Fibroblast of the aortic adventitia (primary cell): ENCODE measurements around the gene SERPINH1. TPM values are rescaled to one million over a fixed set of nuclear protein-coding genes. Genes with fewer than 3 reads are reported as not detected.

ENCODE experiments used
- DNase-seq: peaks from one replicate; pipeline ENCODE4 v3.0.0-alpha.2; 2010; ENCODE audit warnings: low read depth
- H3K4me3 ChIP-seq: 2 replicates; pipeline ENCODE4 v1.5.1; 2011; ENCODE audit warnings: low read depth, mild to moderate bottlenecking, control low read depth, low read length, moderate library complexity
- total RNA-seq: library from RNA; depleted of rRNA; stranded (reverse); fragments of >200 nt; gene quantifications from 2 replicates; pipeline ENCODE4 v1.2.3, GENCODE V29; 2012; ENCODE audit warnings: low replicate concordance
- TF ChIP-seq, protein P1 (sequence below): IDR thresholded peaks from 2 replicates; pipeline ENCODE4 v1.5.1; 2011; ENCODE audit warnings: mild to moderate bottlenecking, low read length, control low read depth, inconsistent platforms; ENCODE audit not compliant: insufficient read depth

SERPINH1 gene
- total RNA-seq, 1 donor, result 497 TPM

DNA sequence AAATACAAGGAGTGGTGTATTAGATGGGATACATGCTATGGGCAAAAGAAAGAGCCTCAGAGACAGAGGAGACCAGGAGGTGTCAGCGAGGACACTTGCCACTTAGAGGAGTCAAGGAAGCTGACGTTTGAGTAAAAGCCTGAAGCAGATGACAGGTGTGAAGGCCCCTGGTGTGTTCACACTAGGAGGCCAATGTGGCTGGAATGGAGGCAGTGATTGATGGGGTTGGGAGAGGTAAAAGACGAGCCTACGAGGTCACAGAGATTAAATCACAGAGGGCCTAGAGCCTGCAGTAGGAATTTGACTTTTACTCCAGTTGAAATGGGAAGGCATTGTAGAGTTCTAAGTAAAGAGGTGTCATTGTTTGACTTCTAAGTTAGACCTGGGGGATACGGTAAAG lies 24.3 kb upstream of the SERPINH1 start:
- TF ChIP-seq, protein P1, sequence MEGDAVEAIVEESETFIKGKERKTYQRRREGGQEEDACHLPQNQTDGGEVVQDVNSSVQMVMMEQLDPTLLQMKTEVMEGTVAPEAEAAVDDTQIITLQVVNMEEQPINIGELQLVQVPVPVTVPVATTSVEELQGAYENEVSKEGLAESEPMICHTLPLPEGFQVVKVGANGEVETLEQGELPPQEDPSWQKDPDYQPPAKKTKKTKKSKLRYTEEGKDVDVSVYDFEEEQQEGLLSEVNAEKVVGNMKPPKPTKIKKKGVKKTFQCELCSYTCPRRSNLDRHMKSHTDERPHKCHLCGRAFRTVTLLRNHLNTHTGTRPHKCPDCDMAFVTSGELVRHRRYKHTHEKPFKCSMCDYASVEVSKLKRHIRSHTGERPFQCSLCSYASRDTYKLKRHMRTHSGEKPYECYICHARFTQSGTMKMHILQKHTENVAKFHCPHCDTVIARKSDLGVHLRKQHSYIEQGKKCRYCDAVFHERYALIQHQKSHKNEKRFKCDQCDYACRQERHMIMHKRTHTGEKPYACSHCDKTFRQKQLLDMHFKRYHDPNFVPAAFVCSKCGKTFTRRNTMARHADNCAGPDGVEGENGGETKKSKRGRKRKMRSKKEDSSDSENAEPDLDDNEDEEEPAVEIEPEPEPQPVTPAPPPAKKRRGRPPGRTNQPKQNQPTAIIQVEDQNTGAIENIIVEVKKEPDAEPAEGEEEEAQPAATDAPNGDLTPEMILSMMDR, result no peak
- no peak overlapping the region for H3K4me3 ChIP-seq
- no peak for DNase-seq

DNA sequence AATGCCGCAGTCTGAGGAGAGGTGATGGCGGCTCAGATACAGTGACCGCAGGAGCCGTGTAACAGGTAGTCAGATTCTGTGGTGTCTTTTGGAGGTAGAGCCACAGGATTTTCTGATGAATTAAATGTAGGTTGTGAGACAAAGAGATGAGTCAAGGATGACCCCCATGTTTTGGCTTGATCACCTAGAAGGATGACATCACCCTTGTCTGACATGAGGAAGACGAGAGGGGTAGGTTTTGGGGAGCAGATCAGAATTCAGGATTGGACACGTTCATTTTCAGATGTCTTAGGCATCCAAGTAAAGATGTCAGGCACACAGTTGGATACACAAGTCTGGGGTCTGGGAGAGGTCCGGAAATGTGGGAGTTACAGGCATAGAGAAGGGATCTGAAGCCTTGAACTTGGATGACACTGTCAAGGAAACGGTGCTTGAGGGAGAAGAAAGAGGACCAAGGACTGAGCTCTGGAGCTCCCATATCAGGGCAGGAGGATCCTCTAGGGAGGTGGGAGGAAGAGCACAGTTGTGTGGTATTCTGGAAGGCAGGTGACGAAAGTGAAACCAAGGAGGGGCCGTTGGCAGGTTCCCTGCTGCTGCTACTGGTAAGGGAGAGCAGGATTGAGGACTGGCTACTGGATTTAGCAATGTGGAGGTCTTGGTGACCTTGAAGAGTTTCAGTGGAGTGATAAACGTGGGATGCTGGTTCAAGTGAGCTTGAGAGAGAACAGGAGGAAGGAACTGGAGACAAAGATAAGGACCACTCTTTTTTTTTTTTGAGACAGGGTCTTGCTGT lies 23.7 kb upstream of the SERPINH1 start:
- TF ChIP-seq, protein P1, result no peak
- no peak overlapping the region for H3K4me3 ChIP-seq
- DNase-seq, result no peak

DNA sequence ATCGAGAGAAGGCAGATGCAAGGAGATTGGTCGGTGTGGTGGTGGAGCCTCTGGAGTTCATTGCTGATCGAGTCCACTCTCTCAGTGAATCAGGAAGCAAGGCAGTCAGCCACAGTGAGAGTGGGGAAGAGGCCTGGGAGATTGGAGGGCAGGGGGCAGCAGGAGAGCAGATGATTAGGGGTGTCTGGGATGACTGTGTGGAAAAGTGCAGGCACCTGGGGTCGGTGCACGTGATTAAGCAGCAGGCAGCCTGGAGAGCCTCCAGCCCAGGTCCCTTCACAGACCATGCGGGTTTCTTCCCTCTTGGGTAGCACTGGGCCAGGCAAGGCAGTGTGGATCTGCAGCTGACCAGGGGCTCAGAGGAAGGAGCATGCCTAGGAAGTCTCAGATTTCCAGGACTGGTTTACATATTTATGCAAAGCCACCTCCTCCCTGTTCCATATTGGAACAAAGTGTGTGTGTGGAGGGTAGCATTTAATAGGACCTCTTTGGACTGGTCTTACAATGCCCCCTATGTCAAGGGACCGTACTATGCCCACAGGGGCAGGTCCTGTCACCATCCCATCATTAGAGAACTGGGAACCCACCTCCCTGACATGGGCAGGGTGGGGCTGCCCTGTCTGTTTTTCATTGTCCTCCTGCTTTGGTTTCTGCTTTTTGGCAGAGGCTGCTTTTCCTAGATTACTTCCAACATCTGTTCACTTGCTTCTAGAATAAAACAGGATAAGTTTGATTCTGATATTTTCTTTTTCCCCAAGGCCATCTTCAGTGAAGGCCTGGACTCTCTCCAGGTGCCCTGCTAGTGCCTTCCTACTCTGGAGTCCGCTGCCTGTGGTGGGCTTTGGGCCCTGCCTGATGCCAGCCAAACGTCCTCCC lies 22.4 kb upstream of the SERPINH1 start:
- TF ChIP-seq, protein P1, result no peak
- H3K4me3 ChIP-seq, result no peak overlapping the region
- DNase-seq, result no peak

DNA sequence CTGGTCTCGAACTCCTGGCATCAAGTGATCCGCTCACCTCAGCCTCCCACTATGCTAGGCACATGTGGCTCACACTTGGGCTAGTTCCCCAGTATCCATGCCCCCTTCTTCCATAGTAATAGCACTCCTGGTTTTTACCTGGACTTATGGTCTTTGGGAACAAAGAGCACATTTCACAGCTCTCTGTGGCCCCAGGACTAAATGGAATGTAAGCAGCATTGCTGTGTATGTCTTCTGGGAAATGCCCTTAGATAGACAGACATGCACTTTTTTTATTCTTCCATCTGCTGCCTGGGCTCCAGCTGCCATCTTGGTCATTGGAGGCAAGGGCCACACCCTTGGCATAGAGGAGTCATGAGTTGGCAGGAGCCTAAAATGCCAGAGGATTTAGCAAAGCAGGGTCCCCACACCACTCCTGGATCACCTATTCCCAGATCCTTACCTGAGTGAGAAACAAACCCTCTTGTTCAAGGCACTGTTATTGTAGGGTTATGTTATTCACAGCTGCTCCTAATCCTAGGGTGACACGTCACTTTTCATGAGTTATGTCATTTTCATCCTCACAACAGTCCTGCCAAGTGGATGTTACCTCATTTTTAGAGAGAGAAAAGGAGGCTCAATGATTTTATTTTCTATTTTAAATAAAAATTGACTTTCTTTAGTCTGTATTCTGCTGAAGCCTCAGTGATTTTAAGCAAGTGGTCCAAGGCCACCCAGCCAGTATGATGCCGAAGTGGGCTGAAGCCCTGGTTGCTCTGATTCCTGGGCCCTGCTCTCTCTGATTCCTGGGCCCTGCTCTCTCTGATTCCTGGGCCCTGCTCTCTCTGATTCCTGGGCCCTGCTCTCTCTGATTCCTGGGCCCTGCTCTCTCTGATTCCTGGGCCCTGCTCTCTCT lies 20.6 kb upstream of the SERPINH1 start:
- TF ChIP-seq, protein P1, result no peak
- DNase-seq, result no peak
- H3K4me3 ChIP-seq, result no peak overlapping the region

DNA sequence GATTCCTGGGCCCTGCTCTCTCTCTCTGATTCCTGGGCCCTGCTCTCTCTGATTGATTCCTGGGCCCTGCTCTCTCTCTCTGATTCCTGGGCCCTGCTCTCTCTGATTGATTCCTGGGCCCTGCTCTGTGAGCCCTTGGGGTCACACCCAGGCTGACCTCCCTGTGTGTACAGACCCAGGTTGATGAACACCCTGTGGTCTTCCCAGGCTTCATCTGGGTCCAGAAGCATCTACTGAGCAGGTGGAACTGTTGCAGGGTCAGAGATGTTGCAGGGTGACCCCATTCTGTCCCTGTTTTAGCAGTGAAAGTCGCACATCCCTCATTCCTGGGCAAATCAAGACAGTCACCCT lies 20.0 kb upstream of the SERPINH1 start:
- TF ChIP-seq, protein P1, result no peak
- DNase-seq, result no peak

DNA sequence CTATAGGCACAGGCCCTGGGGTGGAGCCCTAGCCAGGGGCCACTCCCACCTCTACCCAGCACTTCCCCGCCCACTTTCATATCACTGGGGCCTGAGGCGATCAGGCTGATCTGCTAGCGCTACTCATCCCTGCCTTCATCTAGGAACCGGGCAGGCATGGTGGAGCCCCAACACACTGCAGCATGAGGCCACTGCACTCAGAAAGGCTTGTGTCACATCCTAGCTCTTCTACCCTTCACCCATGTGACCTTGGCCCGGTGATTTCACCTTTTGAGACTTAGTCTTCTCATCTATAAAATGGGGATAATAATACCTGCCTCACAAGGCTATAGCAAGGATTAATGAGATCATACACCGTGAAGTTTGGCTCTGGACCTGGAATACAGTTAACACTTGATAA lies 18.2 kb upstream of the SERPINH1 start:
- H3K4me3 ChIP-seq, result no peak overlapping the region
- TF ChIP-seq, protein P1, result no peak
- no peak for DNase-seq

More for the DNA sequence above, 20.0 kb upstream of the SERPINH1 start:
- no peak overlapping the region for H3K4me3 ChIP-seq
